Dedifferentiated amniotic fluid mesenchymal stem cell (primary cell): ENCODE measurements around the gene ROBO1.
"Not testable (repeated sequence)": the region's sequence is repeated elsewhere in the genome, so short reads cannot be mapped to it uniquely, and the experiment has no call there.

Experiments
- DNase-seq: peaks from one replicate; pipeline ENCODE4 v3.0.0-alpha.2; 2016; ENCODE audit errors: extremely low spot score

ROBO1 gene

DNA sequence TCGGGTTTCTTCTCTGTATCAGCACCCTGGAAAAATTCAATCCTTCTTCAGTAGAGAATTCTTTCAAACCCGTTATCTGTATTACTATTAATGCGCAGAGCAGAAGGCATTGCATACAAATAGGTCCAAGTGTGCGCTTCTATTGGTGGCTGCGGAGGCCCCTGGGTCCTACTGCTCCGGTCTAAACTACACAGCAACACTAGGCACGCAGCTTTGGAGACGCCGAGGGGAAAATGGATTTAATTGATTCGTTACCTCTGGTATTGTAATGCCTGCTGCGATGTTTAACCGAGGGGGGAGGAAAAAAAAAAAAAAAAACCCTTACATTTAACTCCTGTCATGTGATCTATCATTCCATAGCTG is at the start of gene ROBO1:
Gene ROBO1, minus strand, starts transcription at position 94 of the 363 bp plus-strand sequence.
- no peak for DNase-seq

DNA sequence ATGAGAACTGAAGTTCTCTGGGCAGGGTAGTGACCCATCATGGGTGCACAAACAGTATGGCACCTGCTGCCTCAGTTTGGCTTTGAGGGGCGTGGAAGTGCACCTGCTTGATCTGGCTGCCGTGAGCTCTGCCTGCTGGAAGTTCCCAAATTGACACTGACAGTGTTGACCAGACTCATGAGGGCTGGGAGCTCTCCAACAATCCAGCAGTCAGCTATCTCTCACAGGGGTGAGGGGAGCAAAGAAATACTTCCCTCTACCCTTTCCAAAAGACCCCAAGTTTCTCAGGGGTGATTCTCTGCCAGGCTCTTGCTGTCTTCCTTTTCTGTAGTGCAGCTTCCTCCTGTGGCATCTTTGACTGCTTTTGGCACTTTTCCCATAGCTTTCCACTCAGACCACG is 49.4 kb upstream of the ROBO1 start:
- DNase-seq = no peak

DNA sequence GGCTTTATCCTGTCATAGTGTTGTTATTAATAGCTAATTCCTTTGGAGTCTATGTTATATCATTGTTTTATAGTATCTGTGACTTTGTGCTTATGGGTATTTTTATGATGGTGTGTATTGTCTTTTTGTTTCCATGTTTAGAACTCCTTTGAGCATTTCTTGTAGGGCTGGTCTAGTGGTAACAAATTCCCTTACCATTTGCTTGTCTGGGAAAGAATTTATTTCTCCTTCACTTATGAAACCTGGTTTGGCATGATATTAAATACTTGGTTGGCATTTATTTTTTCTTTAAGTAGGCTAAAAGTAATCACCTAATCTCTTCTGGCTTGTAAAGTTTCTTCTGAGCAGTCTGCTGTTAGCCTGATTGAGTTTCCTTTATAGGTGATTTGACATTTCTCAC is 47.7 kb upstream of the ROBO1 start:
- DNase-seq = no peak

DNA sequence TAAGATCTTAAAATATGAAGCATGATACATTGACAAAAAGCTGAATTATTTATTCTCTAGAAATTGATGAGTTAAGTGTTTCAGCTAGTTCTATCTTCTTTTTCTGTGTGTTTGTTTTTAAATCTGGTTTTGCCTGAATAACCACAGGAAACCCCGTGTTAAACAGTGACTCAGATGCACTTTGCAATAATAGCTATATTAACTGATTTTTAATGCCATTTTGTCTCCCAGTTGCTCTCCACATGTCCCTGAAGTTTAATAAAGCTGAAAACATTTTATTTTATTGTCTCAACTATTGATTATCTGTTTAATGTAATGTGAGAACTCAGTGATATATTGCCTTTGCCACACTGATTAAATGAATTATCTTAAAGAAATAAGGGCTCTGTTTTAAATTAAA is 42.8 kb upstream of the ROBO1 start:
- no peak for DNase-seq

DNA sequence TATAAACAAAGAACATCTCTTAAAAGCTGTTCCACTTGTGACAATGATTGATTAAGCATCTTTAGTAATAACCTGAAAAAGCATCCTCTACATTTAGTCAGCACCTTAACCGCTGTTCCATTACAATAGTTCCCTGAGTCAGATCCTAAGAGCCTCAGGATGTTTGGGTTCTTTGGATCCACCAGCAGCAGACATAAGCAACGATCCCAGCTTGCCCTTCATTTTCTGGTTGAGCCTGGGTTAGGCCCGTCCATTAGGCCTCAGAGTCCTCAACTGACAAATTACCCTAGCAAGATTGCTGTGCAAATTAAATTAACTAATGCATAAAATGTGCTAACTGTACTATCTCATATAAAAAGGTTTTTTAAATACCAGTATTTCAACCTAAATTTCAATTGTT is 42.3 kb upstream of the ROBO1 start:
- no peak for DNase-seq

DNA sequence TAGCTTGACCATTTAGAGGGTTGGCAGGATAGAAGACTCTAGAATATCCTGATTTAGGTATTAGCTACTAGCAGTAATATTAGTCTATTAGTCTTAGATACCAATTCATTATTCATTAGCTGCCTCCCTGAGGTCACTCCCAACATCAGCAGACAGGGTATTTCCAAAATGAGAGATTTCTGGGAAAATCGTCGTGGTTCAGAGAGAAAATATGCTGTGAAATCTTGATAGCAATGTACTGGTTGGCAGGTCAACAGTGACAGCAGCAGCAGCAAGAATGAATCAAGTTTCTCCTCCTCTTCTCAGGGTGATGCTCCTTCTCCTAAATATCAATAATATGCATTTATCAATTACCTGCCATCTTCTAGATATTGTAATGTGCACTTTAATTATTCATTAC is 41.3 kb upstream of the ROBO1 start:
- no peak for DNase-seq

DNA sequence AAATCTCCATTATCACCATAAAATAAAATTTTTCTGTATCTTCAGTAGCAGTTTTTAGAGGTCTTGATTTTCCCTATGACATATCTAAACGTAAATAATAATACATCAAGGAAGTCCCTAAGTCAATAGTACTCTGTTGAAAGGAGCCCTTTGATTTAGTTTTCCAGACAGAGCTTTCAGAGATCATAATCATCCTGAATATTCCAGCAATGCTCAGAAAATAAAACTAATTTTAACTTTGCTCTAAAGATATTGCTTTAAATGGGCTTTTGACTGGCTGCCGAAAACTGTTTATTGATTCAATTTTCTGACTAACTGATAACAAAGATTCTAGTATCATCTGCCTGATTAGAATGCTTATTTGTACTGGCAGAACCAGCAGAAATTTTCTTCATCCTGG is 40.7 kb upstream of the ROBO1 start:
- no peak for DNase-seq

DNA sequence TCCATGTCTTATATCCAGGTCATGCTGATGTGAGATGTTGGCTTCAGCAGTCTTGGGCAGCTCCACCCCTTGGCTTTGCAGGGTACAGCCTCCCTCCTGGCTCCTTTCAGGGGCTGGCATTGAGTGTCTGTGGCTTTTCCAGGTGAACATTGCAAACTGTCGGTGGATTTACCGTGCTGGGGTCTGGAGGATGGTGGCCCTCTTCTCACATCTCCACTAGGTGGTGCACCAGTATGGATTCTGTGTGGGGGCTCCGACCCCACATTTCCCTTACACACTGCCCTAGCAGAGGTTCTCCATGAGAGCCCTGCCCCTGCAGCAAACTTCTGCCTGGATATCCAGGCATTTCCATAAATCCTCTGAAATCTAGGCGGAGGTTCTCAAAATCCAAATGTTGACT is 22.4 kb upstream of the ROBO1 start:
- not testable (repeated sequence) for DNase-seq

DNA sequence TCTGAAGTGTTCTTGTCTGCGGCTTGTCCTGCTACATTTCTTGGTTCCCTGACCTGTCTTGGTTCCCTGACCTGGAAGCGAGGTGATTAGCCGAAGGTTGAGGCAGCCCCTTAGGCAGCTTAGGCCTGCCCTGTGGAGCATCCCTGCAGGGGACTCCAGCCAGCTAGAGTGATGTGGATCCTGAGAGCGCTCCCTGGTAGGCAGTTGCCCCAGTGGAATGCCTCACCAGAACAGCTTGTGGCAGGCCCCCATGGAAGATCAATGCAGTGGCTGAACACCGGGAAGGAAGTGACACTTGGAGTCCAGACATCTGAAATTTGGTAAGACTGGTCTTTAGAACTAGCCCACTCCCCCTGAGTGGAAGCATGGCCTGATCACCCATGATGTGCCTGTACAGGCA is 5.5 kb upstream of the ROBO1 start:
- no peak for DNase-seq

DNA sequence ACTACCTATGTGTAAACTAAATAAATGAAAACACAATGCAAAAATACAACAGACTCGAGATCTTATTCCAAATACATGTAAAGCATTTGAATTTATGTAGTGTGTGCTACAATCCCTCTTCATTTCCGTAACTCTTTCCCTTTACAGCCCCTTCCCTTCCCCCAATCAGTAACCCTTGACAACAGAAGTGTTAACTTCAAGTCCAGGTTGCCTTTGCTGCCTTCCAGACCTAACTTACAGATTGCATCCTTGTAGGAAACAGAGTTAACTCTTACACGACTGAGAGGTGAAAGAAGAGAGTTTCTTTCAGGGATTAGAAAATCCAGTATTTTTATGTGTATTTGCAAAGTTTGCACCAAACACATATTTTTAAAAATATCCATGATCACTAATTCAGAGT is 1.4 kb upstream of the ROBO1 start:
- no peak for DNase-seq

DNA sequence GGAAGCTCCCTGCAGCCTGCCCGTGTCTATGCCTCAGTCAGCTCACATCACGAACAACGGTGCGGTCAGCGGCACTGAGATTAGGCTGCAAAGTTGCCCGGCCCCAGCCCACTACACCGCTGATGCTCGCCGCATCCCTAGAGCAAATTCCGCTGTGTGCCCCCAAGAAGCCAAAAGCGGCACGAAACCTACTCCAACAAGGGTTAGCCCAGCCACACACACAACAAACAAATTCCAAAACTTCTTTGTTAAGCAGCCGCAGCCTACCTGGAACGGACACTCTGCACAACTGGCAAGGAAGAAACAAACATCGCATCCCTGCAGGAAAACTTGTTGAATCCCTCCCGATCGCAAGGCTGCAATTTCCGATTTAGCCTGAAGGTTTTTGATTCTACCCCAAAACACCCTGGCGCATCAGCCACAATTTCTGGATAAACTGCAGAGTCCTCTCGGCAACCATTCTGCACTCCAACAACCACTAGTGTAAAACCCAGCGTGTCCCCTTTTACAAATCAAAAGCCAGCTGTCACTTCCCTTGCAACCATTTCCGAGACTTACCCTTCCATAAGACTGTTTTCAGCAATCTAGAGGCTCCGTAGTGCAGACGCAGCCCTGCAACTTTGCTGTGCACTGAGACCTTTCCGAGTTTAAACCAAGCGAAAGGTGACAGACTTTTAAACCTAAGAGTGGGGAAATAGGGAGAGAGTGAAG is 449 bp downstream of the ROBO1 start:
- DNase-seq = no peak

DNA sequence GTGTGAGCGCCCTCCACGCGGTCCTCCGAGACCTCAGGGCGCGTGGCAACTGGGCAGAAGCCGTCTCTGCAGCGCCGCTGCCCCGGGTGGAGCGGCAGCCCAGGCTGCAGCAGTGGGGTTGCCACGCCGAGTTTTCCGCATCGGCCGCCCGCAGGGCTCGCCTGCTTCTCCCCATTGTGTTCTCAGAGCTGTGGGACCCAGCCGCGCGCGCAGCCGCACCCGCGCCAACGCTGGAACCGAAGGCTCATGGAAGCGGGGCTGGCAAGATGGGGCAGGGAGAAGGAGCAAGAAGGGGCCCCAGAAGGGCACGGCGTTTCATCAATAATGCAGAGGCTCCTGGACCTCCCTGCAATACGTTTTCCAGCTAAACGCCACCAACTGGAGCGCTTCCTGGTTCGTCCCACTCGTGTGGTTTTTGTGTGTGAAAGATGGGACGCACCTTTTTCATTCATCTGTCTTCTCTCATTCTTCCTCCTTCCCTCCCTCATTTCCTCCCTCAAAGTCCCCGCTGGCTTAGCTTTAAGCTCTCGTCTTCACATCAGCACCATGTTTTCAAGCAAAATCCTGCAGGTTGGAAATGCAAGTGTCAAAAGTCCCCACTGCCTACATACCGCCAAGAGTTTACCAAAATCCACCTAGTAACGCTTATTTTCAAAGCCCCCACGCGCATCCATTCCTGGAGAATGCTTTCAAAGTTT is 1.2 kb downstream of the ROBO1 start:
- DNase-seq = no peak

DNA sequence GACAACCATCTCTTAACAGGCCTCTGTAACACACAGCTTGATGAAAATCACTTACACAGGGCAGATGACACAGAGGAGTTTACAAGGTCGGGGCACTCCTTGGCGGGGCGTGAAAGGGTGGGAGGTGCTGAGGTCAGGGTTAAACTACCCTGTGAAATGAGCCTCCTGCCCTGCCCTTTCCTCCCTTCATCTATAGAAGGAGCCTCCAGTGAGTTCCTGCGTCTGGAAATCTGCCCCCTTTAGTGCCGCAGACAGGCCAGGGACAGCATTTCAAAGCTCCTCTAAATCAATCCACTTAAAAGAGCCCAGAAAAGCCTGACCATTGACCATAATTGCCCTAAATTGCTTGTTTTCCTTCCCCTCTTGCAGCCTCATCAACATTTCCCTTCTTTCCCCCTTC is 1.9 kb downstream of the ROBO1 start:
- DNase-seq = no peak

DNA sequence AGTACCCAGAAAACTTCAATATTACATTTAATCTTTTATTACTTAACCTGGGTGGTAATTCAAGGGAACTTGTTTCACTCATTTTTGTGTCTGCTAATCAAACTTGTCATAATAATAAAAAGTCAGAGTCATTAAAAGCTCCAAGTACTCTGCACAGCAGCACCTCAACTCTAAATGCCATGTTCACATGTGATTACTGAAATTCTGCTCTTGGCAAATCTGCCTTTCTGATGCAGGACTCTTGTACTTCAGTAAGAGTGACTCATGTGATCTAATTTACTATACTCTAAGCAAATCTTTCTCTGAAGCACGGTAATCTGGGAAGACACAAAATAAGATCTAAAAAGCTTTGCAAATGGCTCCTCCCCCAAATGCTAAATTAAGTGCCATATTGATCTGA is 6.4 kb downstream of the ROBO1 start:
- DNase-seq = no peak

DNA sequence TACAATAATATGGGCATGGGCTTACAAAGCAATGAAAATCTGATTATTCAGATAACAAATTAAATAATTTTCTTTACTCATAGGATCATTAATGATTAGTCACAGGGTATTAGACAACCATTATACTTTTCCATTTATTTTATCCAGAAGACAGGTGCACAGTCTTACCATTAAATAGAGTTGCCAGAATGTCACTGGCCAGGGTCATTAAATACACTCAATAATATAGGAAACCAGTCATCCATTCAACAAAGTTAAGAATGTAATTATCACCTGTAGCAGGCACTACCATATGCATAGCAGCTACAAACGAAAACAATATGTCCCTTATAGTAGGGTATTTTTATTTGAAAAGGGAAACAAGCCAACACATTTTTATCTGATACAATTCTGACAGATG is 16.1 kb downstream of the ROBO1 start:
- DNase-seq = no peak

DNA sequence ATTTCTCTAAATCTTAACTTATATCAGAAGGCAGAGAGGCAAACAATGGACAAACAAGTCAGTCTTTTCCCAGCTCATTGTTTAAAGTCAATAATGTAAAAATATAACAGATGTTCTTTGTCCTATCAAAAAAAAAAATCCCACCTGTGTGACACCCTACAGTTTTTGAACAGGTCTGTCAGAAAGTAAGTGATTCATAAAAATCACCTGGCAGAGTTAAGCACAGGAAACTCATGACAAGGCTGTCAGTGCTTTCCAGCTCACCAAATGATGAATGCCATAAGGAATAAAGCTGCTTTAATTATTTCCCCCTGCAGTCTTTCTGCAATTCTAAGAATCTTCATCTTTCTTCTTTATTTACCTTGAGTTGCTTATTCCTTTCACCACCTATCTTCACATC is 30.3 kb downstream of the ROBO1 start:
- no peak for DNase-seq

DNA sequence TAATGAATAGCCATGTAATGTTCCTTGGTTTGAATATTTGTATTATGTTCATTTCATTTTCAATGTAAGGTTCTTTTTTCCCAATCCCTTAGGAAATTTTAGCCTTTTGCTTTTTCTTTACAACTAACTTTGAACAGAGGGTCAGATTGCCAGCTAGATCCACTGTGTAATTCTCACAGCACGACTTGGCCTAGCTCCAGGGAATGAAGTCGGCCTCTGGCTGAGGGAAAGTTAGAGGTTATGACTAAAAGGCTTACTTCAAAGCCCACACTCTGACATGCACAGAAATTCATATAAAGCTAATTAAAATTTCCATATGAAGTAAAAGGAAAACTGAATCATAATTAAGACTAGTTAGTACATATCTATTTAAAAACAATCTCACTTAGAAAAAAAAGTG is 38.7 kb downstream of the ROBO1 start:
- peak; percentile 64 for DNase-seq

DNA sequence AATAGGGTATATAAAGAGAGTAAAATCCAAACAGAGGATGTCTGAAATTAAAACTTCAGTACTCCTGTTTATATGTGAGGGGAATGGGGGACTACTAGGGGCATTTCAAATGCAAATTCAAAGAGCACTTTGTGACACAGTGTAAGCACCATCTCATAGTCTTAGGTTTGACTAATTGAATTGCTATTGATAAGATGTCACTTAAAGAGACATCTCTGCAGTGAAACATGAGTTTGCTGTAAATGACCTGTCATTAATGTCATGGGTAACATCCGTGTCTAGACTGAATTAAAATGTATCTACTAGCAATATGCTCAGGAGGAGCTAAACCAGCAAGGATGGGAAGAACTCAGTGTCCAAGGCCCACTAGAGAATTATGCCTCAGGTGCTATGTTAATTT is 41.0 kb downstream of the ROBO1 start:
- no peak for DNase-seq

DNA sequence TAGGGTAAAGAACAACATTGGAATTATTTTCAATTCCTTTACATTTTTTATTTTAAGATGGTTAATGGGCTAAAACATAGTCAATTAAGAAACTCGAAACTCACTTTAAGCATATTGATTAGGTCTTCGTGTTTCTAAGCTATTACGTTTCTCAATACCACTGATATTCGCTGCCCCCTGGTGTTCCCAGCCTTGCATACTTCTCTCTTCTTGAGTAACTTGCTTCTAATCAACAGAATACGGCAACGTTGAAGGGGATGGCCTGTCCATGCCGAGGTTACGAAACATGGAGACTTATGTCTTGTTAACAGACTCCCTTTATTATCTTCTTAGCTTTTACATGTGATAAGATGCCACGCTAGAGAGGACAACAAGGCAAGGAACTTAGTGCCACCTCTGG is 43.6 kb downstream of the ROBO1 start:
- DNase-seq = no peak

DNA sequence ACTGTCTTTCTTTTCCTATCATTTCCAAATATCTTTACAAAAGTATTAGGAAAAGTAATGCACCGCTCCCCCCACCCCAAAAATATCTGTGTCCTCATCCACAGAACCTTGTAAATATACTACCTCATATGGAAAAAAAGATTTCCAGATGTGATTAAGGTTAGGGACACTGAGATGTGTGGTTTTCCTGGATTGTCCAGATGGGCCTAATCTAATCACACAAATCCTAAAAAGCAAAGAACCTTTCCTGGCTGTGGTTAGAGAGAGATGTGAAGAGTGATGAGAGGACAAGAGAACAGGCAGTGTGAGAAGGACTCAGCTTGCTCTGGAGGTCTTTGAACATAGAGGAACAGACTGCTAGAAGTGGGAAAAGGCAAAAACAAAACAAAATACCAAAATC is 77.7 kb downstream of the ROBO1 start:
- DNase-seq = no peak

DNA sequence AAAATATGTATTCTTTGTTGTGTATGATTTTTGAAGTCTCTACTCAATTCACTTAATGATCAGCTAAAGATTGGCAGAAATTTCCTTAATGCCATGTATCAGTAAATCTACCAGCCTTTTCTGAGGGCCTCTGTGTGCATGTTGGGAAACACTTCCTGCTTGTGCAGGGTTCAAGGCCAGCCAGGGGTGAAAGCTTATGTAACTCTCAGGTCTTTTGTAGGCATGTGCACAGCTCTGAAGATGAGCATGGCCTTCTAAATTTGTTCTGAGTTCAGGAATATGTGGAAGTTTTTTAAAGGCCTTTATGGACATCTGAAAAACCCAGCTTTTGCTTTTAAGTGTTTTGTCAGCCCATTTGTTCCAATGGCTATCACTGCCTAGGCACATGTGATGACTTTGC is 82.7 kb downstream of the ROBO1 start:
- no peak for DNase-seq

DNA sequence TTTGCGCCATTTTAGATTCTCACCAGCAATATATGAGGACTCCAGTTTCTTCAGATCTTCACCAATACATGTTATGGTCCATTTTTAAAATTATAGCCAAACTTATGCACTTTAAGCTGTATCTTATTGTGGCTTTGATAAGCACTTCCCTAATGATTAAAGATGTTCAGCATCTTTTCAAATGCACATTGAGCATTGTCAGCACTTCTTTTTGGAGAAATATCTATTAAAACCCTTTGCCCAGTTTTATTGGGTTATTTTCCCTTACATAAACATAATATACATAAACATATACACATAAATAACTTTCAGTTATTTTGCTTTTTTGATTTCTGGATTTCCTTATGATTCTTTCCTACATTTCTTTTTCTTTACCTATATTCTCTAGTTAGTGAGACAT is 83.8 kb downstream of the ROBO1 start:
- DNase-seq = no peak

DNA sequence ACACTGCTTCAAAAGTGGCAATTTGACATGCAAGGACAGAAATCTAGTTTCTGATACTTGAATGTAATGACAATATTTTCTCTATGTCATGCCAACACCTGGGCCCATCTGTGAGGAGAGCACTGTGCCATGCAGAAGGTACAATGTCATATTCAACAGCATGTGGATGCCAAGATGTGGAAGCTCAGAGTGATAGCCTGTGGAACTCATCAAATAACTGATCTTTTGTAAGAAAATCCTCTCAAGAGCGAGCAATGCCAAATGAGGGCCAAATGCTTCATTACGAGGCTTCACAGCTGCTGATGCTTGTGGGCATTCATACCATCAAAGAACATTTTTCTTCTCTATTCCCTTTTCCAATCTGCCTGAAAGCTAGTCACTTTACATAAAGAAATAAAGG is 95.1 kb downstream of the ROBO1 start:
- DNase-seq = no peak

DNA sequence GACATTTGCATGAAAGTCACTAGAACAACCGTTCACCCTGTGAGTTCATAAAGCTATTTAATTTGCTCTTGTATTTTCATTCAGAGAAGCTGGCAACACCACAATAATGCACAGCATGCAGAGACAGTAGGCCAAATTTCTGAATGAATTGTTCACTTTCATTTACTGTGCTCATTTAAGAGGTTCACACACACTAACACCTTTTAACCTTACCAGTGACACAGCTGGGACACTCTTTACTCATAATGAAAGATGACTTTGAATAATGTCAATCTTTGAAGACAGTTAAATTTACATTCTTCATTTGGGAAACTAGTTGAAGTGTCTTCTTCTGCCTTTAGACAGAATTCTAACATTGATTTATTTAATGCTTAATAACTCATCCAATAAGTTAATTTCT is 95.7 kb downstream of the ROBO1 start:
- DNase-seq = no peak
